NCI-H69 (cell line): ENCODE results near the gene ROM1.
A peak's percentile ranks its signal among the peaks of the same experiment; 100 is the strongest.

Source experiments
- DNase-seq: peaks from one replicate; lab custom pipeline; 2025; lab: John Stamatoyannopoulos, UW

Gene ROM1

DNA sequence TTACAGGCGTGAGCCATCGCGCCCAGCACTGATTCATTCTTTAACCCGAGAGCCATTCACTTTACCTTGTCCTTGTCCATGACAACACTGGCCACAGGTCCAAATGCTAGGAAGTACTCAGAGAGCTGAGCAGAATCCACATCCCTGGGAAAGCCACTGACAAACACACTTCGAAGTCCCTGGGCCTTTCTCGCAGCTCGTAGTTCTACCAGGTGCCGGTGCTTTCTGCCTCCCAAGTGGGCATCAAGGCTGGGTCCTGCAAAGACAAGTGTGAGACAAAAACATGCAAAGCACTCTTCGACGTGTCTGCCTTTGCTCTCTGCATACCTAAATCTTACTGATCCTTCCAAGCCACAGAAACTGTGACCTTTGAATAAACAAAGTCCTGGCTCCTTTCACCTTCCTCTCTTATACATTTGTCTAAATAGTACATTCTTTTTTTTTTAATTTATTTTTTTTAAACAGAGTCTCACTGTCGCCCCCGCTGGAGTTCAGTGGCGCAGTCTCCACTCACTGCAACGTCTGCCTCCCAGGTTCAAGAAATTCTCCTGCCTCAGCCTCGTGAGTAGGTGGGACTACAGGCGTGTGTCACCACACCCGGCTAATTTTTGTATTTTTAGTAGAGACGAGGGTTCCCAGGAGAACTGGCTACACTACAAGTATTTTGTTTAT is 24.0 kb upstream of the ROM1 start:
- DNase-seq: no peak

DNA sequence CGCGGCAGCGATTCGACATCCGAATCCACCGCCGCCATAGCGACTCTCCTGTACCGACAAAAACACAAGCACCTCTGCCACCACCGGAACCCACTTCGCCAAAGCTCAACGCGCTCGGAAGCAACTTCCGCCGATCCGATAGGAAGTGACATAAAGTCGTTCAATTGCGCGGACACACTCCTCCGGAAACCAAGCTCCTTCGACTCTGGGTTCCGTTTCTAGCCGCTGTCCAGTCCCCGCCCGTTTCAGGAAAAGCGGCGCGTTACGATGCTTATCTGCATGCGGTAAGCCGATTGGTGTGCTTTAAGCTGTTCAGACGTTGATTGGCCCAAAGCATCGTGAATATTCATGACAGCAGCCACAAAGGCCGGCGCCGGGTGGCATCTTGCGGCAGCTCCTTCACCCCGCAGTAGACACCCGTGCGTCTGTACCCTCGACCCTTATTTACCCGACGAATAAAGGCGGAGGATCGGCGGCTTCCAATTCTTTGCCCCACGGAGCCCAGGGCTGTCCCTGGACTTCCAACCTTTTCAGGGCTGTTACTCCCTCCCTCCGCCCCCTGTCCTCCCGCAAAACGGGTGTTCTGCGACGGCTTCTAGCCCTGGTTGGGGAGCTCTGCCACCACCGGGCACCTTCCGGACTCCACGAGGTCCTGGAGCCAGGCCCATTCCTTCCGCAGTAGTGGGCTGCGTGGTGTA is 21.5 kb upstream of the ROM1 start, which contains the start of gene TUT1:
TSS of gene TUT1 (minus strand) at position 76 of the 698 bp plus-strand sequence. CDS start at position 38, 38 bp downstream.
- peak; percentile 100 for DNase-seq

DNA sequence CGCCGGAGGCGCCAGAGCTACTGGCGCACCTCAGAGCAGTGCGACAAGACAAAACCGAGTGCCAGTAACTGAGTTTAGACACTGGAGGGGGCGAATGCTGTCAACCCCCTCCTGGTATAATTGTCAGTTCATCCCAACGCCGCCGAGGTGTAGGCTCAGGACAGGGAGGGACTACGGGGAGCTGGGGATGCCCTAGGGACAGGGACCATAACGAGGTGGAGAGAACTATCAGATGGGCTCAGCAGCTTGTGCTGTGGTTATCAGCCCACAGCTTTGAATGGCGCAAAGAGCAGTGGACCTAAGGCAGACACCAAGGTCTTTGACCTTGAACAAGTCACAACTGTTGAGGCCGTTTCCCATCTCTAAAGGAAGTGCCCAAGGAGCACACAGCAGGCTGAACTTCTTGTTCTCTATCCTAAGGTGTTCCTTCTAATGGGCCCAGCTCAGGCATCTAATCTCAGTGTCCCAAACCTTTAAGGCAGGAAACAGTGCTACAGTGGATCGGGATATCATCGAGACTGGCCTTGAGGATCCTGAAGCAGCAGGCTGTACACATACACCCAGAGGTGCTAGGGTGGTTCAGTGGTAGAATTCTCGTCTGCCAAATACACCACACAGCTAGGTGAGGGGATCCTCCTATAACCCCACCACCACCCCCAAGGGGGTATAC is 20.8 kb upstream of the ROM1 start:
- peak; percentile 49 for DNase-seq

DNA sequence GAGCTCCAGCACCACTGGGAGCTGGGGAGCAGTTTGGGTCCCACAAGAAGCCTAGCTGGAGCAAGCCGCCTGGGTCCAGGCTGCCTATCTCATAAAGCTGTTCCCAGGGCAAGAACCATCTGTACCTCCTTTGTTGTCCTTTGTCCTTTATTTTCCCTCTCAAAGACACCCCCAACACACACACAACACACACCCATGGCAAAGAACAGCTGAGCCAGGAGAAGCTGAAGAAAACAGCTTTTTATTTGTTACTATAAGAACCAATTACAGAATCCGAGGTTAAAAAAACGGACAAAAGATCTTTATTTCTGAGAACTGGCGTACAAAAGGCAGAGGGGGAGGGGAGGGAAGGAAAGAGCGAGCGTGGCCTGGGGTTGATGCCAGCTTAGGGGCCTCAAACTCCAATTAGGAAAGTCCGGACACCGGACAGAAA is 20.1 kb upstream of the ROM1 start:
- no peak for DNase-seq

DNA sequence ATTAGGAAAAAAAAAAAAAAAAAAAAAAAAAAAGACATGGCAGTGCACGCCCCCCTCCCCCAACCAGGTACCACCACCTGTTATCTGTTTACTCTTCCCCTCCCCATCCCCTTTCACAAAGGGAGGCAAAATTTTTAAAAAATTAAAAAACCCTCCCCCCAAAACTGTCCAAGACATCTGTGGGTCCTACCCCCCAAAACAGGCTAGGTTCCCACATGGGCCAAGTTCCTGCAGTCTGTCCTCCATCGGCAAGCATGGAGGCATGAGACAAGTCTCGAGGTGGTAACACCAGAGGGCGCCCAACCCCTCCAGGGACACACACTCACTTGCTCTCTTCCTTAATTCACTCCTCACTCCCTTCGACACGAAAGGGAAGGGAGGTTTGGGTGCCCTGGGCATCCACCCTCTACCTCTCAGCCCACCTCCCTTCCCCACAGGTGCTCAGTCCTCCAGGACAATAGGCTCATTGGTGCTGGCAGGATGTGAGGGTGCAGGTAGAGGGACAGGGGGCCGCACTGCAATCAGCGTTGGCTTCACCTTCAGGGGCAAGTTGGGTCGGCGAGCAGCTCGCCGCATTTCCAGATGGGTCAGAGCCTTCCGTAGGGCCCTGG is 19.5 kb upstream of the ROM1 start:
- DNase-seq: peak; percentile 83

DNA sequence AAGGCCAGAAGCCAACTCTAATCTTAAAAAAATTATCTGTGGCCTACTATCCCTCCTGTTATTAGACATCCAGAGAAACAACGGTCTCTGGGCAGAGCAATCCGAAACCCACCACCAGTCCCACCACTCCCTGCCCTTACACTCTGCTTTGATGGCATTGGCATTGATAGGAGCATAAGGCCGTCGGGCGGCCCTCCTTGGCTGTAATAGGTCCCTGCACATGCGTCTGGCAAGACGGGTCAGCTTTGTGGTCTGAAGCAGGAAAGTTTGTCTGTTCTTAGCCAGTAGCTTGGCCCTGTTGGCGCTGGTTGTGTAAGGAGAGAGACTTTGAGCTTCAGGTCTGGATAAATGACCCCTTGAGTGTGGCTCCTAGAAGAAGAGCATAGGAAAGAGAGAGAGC is 17.9 kb upstream of the ROM1 start:
- DNase-seq: no peak

DNA sequence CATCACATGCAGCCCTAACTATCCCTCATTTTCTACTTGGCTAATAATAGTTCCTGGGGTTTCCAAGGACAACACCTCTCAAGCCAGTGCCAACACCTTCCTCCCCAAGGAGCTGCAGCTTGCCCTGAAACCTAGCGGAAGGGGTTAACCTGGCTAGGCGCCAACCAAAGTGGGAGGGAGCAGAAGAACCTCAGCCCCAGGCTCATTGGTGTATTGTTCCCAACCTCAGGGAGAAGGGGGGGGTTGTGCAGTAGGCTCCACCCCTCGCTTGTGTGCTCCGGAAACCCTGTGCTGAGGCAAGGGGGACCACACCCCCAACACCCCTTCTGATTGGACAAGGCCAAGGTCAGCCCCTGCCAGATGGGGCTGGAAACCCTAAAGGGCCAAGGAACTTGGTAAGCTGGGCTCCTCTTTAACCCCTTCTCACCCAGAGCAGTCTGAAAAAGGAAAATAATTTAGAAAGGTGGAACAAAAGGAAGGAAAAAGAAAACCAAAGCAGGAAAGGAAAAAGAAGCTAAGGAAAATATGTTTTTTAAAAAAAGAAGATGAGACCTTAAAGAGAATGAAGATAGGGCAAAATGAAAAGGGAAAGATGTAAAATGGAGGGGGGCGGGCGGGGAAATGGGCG is 13.9 kb upstream of the ROM1 start:
- peak; percentile 98 for DNase-seq

DNA sequence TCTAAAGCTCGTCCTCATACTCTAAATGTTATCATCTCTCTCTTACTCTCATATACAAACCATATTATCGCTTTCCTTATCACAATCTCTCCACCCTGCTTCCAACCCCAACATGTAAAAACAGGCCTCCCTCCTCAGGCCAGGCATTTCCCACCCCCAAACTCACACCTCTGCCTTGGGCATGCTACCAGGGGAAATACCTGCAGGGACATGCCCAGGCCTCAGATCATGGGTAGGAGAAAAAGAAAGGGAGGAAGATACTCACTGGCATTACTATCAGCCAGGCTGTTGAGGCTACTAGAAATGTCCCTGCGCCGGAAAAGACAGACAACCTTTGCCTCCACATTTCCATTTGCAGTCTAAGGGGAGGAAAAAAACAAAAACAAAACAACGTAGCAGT is 13.2 kb upstream of the ROM1 start:
- peak; percentile 17 for DNase-seq

DNA sequence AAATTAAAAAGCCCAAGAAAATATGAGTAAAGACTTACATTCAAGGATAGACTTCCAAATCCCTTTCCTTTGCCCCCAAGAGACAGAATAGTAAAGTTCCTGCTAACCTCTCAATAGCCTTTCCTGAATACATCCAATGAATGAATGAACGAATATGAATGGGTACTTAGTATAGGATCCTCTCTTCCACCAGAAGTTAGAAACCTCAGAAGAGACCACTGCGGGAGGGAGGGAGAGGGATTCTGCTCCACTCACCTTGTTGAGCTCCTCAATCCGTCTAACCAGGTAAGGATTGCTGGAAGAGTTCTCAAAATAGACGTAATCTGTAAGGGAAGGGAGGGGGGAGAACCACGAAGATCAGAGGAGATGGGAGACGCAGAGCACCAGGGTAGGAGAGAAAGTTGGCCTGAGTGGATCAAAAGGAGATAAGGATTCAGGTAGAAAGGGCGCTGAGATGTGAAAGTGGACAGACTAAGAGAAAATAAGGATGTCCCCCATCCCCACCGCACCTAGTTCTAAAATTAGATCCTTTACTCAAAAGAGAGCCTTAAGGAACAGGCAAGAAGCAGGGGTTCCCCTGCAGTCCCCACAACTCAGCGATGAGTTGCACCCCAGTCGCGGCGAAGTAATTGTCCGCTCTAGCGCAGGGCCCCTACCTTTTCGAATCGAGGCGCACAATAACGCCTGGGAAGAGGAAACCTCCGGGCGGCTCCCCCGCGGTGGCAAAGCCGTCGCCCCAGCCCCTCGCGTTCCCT is 12.5 kb upstream of the ROM1 start:
- DNase-seq: peak; percentile 65

DNA sequence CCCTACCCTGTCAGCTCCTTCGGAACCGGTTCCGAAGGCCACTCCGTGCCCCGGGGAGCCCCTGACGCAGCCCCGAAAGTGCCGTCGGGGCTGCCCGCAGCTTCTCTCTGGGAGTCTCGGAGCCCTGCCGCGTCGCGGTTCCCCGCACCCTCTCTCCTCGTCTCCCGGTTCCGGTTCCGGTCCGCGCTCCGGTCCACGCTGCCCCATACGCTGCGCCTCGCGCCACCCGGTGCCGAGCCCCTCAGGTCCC is 12.0 kb upstream of the ROM1 start:
- DNase-seq: no peak

DNA sequence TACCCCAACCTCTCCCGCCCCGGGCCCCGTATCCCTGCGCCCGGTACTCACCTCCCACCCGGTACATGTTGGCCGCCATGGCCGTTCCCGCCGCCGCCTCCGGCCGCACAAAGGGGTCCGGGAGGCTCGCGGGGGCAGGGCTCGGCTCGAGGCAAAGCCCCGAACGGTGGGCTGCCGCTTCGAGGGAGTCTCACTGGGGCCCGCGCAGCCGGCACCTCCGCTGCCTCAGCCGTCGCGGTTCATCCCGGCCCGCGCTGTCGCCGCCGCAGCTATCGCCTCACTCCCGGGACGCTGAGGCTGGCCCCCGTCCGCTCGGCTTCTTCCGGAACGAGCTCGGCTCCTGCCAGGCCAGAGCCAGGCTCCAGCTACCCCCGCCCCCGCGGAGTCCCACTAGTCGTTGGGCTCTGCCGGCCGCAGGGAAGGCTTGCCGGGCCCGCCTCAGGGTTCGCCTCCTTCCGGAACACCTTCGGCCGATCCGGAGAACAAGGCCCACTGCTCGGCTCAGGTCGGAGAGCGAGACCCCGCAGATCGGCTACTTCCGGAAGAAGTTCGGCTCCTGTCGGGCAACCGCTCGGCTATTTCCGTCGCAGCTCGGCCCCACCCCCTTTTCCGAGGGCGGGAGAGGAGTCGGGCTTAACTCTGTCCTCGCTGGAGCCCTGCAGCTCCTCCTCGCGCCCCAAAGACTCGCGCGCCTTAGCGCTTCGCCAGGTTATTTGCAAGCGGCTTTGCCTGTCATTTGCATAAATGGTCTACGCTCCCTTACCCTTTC is 11.5 kb upstream of the ROM1 start, which contains the start of gene MTA2:
TSS of gene MTA2 (minus strand) at position 494 of the 769 bp plus-strand sequence. CDS start at position 79, 415 bp downstream.
- peak; percentile 99 for DNase-seq

DNA sequence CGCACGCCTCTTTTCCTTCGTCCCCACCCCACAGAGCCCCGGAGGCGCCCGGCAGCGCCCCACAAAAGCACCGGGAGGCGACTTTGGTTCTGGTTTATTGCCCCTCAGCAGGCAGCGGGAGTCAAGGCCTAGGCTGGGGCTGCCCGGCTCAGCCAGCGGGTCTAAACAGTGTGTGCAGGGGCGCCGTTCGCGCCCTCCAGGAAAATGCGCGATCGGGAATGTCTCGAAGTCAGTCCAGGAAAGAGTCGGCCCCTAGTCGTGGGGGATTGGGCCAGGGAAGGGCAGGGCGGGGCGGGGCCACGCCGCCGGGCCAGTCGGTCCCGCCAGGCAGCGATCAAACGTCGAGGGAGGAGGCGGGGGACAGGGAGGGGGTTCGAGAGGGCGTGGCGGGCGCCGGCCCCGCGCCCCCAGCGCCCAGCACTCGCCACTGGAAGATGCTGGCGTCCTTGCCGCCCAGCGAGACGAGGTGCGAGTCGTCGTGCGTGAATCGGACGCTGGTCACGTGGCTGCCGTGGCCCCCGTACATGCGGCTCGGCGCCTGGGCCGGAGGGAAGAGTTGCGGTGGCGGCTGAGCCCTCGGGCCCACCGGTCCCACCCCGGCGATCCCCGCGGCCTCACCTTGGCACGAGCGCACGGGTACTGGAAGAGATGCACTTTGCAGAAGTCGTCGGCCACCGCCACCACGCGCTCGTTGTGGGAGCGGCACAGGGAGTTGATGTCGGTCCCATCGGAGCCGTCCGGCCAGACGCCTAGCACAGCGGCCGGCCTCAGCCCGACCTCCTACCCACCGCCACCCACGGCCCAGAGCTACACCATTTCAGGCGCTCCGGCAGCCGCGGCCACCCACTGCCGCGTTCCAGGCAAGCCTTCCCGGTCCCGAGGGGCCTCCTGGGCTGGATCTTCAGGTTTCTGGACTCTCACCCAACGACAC is 10.7 kb upstream of the ROM1 start:
- DNase-seq: peak; percentile 89

DNA sequence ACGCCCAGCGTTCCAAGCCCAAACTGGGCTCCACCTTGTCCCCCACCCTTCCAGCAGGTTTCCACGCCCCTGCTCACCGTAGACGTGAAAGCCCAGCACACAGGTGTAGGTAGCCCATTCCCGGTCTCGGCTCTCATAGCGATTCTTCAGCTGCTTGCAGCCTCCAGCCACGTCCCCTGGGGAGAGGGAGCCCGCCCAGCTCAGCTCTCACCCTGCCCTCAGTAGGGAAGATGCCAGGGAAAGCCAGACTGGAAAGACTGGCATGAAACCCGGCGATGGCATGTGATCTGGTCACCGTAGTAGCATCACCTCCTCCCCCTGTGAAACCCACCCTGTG is 10.0 kb upstream of the ROM1 start:
- peak; percentile 57 for DNase-seq

DNA sequence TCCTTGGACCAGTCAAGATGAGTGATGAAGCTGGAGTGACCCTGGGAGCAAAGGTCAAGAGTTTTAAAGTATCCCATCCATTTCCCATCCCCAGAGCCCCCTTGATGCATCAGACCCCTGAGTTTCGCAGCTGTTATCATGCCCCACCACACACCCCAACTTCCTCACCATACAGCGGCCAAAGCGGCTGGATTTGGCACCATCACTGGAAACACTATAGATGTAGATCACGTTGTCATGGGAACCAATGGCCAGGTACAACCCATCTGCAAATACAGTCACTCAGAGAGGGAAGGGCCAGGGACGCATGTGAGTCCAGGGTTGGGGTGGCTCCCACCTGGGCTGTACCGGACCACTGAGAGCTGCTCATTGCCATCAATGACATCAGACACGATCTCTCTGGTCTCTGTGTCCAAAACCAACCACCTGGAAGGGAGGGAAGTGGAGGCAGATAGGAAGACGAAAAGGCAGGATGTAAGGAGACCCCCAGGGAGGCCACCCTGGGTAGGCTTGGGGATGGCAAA is 9.2 kb upstream of the ROM1 start:
- DNase-seq: peak; percentile 23

DNA sequence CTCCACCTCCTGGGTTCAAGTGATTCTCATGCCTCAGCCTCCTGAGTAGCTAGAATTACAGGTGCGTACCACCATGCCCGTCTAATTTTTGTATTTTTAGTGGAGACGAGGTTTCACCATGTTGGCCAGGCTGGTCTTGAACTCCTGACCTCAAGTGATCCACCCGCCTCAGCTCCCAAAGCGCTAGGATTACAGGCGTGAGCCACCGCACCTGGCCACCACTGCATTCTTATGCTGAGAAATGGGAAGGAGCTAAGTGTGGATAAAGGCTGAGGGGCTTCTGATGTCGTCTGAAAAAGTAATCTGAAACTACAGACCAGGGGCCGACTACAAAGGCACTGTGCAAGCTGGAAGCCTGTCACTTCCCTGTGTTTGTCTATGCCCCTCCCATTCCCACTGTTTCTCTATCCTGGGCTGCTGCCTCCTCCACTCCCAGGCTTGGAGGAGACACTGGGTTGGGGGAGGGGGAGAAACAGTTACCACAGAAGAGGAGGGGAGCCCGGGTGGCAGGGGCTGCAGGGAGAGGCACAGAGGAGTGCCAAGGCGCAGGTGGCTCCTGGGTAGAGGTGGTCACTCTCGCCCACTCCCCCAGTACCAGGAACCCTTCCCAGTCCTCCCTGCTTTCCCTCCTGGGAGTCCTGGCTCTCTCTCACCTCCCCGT is 8.5 kb upstream of the ROM1 start:
- DNase-seq: peak; percentile 28

DNA sequence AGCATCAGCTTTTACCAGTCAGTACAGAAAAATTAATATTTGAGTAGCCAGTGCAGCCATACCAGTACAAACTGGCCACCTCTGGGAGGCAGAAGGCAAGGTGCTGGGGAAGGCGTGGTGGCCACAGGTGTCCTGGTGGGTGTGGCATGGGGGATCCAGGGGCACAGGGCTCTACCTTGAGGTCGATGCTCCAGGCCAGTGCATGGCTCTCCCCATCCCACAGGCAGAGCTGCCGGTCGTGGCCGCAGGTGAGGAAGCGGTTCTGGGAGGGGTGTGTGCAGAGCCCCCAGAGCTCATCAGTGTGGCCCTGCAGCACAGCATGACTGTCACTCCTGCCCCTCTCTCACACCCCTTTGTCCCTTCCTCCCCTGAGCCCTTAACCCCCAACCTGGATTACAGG is 7.6 kb upstream of the ROM1 start:
- no peak for DNase-seq

DNA sequence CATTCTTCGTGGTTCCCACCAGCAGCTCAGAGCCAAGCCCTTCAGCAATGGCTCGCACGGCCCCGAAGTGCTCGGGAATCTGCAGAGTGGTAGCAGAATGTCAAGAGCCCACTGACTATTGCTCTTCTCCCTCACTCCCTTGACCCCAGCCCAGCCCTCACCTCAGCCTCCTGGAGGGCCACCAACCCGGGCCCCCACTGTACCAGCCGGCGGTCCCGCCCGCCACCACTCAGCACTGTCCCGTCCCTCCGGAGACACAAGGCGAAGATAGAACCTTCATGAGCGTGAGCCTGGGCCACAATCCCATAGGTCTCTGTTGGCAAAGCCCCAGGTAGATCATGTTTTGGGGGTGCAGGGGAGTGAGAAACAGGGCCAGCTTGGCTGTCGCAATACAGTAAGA is 7.2 kb upstream of the ROM1 start:
- DNase-seq: no peak

DNA sequence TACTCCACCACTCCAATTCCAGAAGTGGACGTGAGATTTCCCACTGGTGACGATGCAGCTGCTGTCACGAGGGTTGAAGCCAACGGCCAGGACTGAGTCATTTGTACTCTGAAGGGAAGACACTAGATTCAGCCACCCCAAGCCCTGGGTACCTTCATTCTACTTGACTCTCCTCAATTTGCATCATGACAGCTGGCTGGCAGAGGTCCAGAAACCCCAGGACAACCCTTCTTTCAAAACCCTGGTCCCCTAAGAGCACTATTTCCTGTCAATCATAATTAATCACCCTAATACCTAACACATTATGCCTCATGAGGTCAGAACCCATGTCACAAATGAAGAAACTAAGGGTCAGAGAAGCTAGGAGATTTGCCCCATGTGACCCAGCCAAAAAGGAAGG is 5.3 kb upstream of the ROM1 start:
- peak; percentile 22 for DNase-seq

DNA sequence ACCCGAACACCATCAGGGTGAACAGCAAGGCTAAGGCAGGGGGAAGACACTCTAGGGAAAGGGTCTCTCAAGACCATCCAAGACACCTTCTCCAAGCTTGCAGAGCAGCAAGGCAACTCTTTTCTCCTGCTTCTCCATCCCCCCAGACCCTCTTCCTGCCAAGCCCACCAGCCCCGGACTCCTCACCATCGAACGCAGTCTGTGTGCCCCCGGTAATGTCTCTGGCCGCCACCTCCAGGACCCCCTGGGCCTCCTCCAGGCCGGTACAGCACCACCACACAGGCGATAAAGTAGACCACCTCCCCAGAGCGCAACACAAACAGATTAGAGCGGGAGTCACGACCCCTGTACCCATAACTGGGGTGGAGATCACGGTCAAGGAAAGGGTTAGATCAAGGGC is 4.3 kb upstream of the ROM1 start:
- DNase-seq: no peak
